Peyer's patch (tissue), 4 donors: ENCODE measurements around the gene ZNF420. TPM values are rescaled to one million over a fixed set of nuclear protein-coding genes. Genes with fewer than 3 reads are reported as not detected.
"Not testable (repeated sequence)": the region's sequence is repeated elsewhere in the genome, so short reads cannot be mapped to it uniquely, and the experiment has no call there.

Experiments used
- DNase-seq, 3 donors: peaks; one replicate each; pipeline ENCODE4 v3.0.0-alpha.2; 2017 to 2019
- H3K27ac ChIP-seq, 4 donors: fragments of 200-600 bp; sonication (generic); one replicate each; pipeline ENCODE4 v1.5.1; 2016 to 2019
- H3K27me3 ChIP-seq, 2 donors: fragments of 200-600 bp; sonication (generic); one replicate each; pipeline ENCODE4 v1.5.1; 2019
- H3K36me3 ChIP-seq, 3 donors: fragments of 200-600 bp; sonication (generic); one replicate each; pipeline ENCODE4 v1.5.1; 2016 to 2019
- H3K4me1 ChIP-seq, 4 donors: fragments of 200-600 bp; sonication (generic); one replicate each; pipeline ENCODE4 v1.5.1; 2016 to 2019
- H3K4me3 ChIP-seq, 4 donors: fragments of 200-600 bp; sonication (generic); 1 replicate in 3 of 4; 2 replicates in 1 of 4; pipeline ENCODE4 v1.5.1; 2016 to 2019; ENCODE audit warnings: mild to moderate bottlenecking in 1 of 4
- H3K9me3 ChIP-seq, 4 donors: fragments of 200-600 bp; sonication (generic); one replicate each; pipeline ENCODE4 v1.5.1; 2016 to 2019; ENCODE audit warnings: mild to moderate bottlenecking in 1 of 4
- CTCF ChIP-seq, 6 experiments: fragments of 450-650 bp in 4 of 6; fragments of 200-600 bp in 2 of 6; sonication (generic) in 1 of 6; IDR thresholded peaks; one replicate each; pipeline ENCODE4 v1.5.1; 2017 to 2019; ENCODE audit warnings: antibody characterized with exemption in 6 of 6, mild to moderate bottlenecking in 3 of 6, moderate library complexity in 1 of 6
- POLR2A ChIP-seq, 2 donors: fragments of 450-650 bp; IDR thresholded peaks; one replicate each; pipeline ENCODE4 v1.5.1; 2017; ENCODE audit warnings: antibody characterized with exemption in 2 of 2, mild to moderate bottlenecking in 2 of 2, moderate library complexity in 2 of 2
- total RNA-seq, 4 donors: library from RNA; depleted of rRNA; stranded (reverse); fragments of >200 nt; gene quantifications; one replicate each; pipeline ENCODE4 v1.1.0, GENCODE V29; 2016

The ZNF420 gene
- total RNA-seq, 4 donors from 2014 or later, result 1.9 to 17.3 (median 9.0) TPM

GRCh38 chr19:37114001-37114400, 35.8 kb downstream of the ZNF420 start:
- no peaks in the 10 kb centered on the region for H3K27me3 ChIP-seq
- TF ChIP-seq CTCF (IDR thresholded peaks at IDR 0.05) (no peak), POLR2A (IDR thresholded peaks at IDR 0.05) (no peak)
- H3K9me3 ChIP-seq, result peaks cover 0 to 88% (median 27%) of the 10 kb centered on the region in 4 donors
- no peak for DNase-seq
- peaks cover 0 to 71% (median 0%) of the 10 kb centered on the region in 3 donors for H3K36me3 ChIP-seq
- no peaks in the 10 kb centered on the region for H3K4me1 ChIP-seq
- H3K27ac ChIP-seq, result no peak overlapping the region
- no peak overlapping the region for H3K4me3 ChIP-seq

- H3K36me3 ChIP-seq, H3K27me3 ChIP-seq, H3K27ac ChIP-seq, DNase-seq, H3K4me1 ChIP-seq, H3K4me3 ChIP-seq: not testable (repeated sequence)
- peaks cover 0 to 56% (median 6%) of the 10 kb centered on the region in 4 donors for H3K9me3 ChIP-seq
Observed at GRCh38 chr19:37122093-37122492, 43.9 kb downstream of the ZNF420 start.

GRCh38 chr19:37127999-37128820, 50.0 kb downstream of the ZNF420 start:
- peaks cover 0 to 18% (median 3%) of the 10 kb centered on the region in 3 donors for H3K36me3 ChIP-seq

GRCh38 chr19:37128821-37129177, 50.6 kb downstream of the ZNF420 start:
- peaks cover 0 to 100% (median 44%) of the 10 kb centered on the region in 4 donors for H3K9me3 ChIP-seq
- H3K4me3 ChIP-seq, result no peak overlapping the region
- no peaks in the 10 kb centered on the region for H3K27me3 ChIP-seq
- TF ChIP-seq POLR2A (IDR thresholded peaks at IDR 0.05), result no peak
- no peak for TF ChIP-seq CTCF (IDR thresholded peaks at IDR 0.05)
- H3K36me3 ChIP-seq, result peaks cover 0 to 18% (median 3%) of the 10 kb centered on the region in 3 donors
- no peaks in the 10 kb centered on the region for H3K4me1 ChIP-seq
- DNase-seq, result no peak
- H3K27ac ChIP-seq, result no peak overlapping the region

More at GRCh38 chr19:37127999-37128820, 50.0 kb downstream of the ZNF420 start:
- Histone ChIP-seq H3K27me3 (no peaks in the 10 kb centered on the region), H3K9me3 (peaks cover 0 to 97% (median 41%) of the 10 kb centered on the region in 4 donors), H3K27ac (no peak overlapping the region), H3K4me1 (no peaks in the 10 kb centered on the region), H3K4me3 (no peak overlapping the region)
- no peak for DNase-seq
- TF ChIP-seq CTCF (IDR thresholded peaks at IDR 0.05), result no peak
- TF ChIP-seq POLR2A (IDR thresholded peaks at IDR 0.05), result no peak

GRCh38 chr19:37136111-37136510, 57.9 kb downstream of the ZNF420 start:
- no peak for TF ChIP-seq CTCF (IDR thresholded peaks at IDR 0.05)

GRCh38 chr19:37148214-37148613, 70.0 kb downstream of the ZNF420 start:
- H3K9me3 ChIP-seq, result peaks cover 0 to 88% (median 23%) of the 10 kb centered on the region in 4 donors
- no peaks in the 10 kb centered on the region for H3K4me1 ChIP-seq
- DNase-seq, result no peak
- TF ChIP-seq CTCF (IDR thresholded peaks at IDR 0.05) (no peak), POLR2A (IDR thresholded peaks at IDR 0.05) (no peak)
- H3K27me3 ChIP-seq, result no peaks in the 10 kb centered on the region
- H3K36me3 ChIP-seq, result peaks cover 0 to 15% (median 0%) of the 10 kb centered on the region in 3 donors
- no peak overlapping the region for H3K27ac ChIP-seq
- no peak overlapping the region for H3K4me3 ChIP-seq

More at GRCh38 chr19:37136111-37136510, 57.9 kb downstream of the ZNF420 start:
- no peaks in the 10 kb centered on the region for H3K27me3 ChIP-seq
- no peak overlapping the region for H3K27ac ChIP-seq
- H3K4me3 ChIP-seq, result no peak overlapping the region
- no peak for DNase-seq
- H3K9me3 ChIP-seq, result peaks cover 0 to 87% (median 34%) of the 10 kb centered on the region in 4 donors
- no peaks in the 10 kb centered on the region for H3K4me1 ChIP-seq
- H3K36me3 ChIP-seq, result no peaks in the 10 kb centered on the region
